NCI-H1048 (cell line): ENCODE results near the gene IFI27.
"Not testable (repeated sequence)": the region's sequence is repeated elsewhere in the genome, so short reads cannot be mapped to it uniquely, and the experiment has no call there.

Source experiments
- DNase-seq: peaks from one replicate; lab custom pipeline; 2025; lab: John Stamatoyannopoulos, UW

IFI27 gene

GRCh38 chr14:94110552-94111181 is at the start of gene IFI27:
Gene IFI27, plus strand, starts transcription at chr14:94110736.
- DNase-seq: no peak

- no peak for DNase-seq
Observed at GRCh38 chr14:94062344-94062940, 48.1 kb upstream of the IFI27 start.

GRCh38 chr14:94066089-94066676 is 44.4 kb upstream of the IFI27 start:
- DNase-seq: no peak

- not testable (repeated sequence) for DNase-seq
Observed at GRCh38 chr14:94072076-94072475, 38.5 kb upstream of the IFI27 start.

GRCh38 chr14:94074534-94074933 is 36.0 kb upstream of the IFI27 start:
- no peak for DNase-seq

- no peak for DNase-seq
Observed at GRCh38 chr14:94075008-94075407, 35.5 kb upstream of the IFI27 start.

DNA sequence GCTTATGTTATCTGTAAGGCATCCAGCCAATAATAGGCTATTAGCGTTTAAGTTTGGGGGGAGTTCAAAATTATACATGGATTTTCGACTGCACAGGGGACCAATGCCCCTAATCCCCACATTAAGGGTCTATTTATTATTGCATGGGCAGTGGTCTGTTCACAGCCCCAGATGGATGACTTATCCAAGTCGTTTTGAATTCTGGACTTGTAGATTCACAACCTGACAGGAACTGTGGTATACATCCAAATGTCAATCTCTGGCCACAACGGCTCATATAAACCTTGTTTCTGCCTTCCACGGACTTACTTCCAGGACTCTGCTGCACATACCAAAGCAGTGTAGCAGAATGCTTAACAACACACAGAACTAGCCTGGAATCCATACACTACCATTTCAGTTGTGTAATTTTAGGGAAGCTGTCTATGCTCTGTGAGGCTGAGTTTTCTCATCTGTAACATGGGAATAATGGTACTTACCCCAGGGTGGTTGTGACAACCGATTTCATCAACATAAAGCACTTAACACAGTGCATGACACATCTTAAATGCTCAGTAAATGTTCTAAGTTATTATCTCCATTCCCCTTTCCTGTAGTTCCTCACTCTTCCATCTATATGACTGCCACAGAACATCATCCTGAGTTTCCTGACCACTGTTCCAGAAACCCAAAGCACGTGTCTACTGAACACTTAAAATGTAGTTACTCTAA is 33.3 kb upstream of the IFI27 start:
- no peak for DNase-seq

- DNase-seq: no peak
Observed at GRCh38 chr14:94077823-94078222, 32.7 kb upstream of the IFI27 start.

GRCh38 chr14:94079891-94080620 is 30.5 kb upstream of the IFI27 start:
- no peak for DNase-seq

DNA sequence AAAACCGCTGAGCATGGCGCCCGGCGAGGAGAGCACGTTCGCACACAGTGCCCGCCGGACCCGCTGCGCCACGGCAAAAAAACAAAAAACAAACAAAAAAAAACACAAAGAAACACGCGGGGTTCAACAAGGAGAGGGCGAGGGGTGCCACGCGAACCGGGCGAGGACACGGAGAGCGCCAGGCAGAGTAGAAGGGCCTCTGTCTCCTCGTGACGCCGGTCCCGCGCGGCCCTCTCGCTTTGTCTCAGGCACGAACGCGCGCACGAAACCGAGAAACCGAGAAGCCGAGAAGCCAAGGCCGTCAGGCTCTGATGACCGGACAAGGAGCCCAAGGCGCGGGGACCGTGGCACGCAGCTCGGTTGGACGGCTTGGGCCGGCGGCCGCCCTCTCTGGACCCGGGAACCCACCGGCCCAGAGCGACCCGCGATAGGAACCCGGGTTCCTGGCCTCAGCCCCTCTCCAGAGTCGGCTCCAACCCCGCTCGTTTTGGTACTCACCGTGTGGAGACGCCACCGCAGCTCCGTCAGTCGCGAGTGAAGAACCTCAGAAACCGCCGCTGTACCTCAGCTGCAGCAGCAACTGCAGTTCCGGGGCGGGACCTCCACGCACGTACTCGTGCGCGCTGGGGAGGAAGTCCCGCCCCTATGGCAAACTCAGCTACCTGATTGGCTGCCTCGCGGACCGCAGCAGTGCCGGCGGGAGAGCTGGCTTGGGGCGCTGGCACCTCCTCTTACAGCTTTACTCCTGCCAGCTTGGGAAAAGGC is 29.7 kb upstream of the IFI27 start, which contains the start of the genes DDX24 and IFI27L1:
DDX24 (minus strand) TSS at position 582 of the 765 bp plus-strand sequence. CDS start 1,460 bp downstream, outside the sequence.
IFI27L1 (plus strand) TSS at position 690 of the 765 bp plus-strand sequence. CDS start 15,628 bp downstream, outside the sequence.
- peak; percentile 87 for DNase-seq

GRCh38 chr14:94081386-94081820 is 29.1 kb upstream of the IFI27 start:
- DNase-seq: no peak

DNA sequence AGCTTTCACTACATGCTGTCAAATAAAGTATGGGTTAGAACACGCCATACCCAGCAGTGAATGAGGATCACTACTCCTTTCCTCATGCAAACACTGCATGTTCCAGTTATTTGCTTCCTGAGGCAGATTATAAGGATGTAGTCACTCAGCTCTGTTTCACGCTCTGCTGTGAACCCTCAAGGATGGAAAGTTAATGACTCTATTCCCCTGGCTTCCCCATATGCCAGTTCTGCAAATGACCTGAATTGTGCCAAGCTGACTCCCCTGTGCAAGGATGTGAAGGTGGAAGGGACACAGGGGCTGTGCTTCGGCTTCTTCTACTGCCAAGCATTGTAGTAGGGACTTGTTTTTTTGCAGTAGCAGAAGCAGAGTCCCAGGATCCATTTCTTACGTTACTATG is 22.6 kb upstream of the IFI27 start:
- no peak for DNase-seq

DNA sequence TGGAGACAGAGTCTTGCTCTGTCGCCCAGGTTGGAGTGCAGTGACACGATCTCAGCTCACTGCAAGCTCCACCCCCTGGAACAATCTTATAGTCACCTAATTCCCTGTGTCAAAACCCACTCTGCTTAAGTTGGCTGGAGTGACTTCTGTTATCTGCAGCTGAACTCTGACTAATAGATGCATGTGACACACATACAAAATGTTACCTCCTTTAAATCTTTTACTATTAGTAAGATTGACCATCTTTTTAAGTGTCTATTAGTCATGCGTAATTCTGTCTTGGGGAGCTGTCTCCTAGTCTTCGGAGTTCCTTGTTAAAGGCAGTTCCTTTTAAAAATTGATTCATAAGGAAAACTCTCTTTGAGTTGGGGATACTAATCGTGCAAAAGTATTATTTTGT is 22.0 kb upstream of the IFI27 start:
- no peak for DNase-seq

DNA sequence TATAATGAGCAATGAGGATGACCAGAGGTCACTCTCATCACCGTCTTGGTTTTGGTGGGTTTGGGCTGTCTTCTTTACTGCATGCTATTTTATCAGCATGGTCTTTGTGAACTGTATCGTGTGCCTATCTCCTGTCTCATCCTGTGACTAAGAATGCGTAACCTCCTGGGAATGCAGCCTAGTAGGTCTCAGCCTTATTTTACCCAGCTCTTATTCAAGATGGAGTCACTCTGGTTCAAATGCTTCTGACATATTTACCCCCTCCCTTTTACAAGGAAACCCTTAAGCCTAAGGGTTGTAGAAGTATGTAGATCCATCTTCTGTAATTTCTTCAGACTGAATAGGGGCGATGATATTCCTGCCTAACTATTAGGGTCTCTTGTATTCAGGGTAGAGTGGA is 21.1 kb upstream of the IFI27 start:
- DNase-seq: no peak

DNA sequence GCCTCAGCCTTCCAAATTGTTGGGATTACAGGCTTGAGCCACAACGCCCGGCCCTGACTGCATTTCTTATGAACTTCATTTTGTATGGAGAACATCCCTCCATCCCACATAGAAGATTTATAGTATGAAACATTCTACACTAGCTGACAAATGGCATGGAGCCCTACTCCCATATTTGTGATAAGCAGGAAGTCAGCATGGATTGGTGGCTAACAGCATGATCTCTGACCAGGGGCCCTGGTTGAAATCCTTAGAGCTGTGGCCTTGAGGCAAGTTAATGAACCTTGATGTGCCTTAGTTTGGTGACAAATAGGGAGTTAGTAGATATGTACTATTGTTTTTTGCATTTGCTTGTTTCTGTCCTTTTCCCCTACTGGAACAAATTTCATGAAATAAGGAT is 17.1 kb upstream of the IFI27 start:
- no peak for DNase-seq

GRCh38 chr14:94097091-94097490 is 13.4 kb upstream of the IFI27 start:
- DNase-seq: no peak

DNA sequence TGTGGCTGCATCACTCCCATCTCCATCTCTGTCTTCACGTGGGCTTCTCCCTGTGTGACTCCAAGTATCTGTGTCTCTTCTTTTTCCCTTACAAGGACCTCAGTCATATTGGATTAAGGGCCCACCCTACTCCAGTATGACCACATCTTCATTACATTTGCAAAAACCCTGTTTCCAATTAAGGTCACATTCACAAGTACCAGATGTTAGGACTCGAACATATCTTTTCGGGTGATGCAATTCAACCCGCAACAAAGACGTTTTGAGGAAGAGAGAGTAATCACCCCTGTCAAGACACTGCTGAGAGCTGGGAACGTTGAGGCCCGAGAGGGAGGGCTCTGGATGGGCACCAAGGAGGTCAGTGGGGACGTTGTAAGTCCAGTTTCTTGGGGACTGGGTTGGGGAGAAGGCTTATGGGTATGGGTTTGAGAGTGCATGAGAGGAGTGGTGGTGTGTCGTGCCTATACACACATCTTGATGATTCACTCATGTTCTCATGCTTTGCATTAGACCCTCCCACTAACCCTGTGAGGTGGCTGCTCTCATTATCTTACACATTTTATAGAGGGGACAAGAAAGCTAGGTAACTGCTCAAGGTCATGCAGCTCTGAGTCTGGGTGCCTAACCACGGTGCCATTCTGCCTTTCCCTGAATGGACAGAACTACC is 12.1 kb upstream of the IFI27 start:
- DNase-seq: no peak

- DNase-seq: no peak
Observed at GRCh38 chr14:94099006-94099405, 11.5 kb upstream of the IFI27 start.

DNA sequence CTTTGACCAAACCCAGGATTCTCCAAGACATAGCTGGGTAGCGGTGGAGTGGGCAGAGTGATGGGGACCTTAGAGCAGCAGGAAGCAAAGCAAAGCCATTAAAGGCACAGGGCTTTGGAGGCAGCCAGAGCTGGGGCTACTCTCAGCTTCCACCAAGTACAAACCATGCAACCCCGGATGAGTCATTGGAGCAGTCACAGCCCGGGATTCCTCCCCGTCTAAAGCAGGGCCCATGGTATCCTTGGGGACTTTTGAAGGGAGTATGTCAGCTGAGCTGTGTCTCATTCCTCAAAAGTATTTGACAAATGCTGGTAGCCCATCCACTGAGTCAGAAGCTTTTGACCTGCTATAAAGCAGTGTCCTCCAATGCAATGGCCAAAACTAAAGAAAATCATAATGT is 9.7 kb upstream of the IFI27 start:
- no peak for DNase-seq

DNA sequence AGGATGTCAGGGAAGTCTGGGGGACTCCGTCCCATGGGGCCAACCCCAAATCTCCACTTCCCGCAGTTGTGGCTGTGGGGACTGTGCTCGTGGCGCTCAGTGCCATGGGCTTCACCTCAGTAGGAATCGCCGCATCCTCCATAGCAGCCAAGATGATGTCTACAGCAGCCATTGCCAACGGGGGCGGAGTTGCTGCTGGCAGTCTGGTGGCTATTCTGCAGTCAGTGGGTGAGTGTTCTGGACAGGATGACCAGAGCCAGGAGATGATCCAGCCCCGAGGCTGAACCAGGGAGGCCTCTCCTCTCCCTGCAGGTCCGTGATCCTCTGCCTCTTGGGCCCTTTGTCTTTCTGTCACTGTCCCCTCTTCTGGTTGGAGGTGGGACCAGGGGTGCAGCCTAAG is 8.8 kb upstream of the IFI27 start:
- no peak for DNase-seq
